Erythroblast (primary cell): ENCODE results near the gene TMEM8B.

ENCODE experiments used
- GATA1 ChIP-seq: IDR thresholded peaks from 2 replicates; pipeline ENCODE4 v1.6.1; 2011; ENCODE audit warnings: low read depth, mild to moderate bottlenecking, control low read depth, low read length, moderate library complexity
- POLR2A ChIP-seq: IDR thresholded peaks from 2 replicates; pipeline ENCODE4 v1.6.1; 2011; ENCODE audit warnings: mild to moderate bottlenecking, low read length

GRCh38 chr9:35871545-35871944 is 42.5 kb downstream of the TMEM8B start:
- no peak for TF ChIP-seq POLR2A
- TF ChIP-seq GATA1, result no peak
